B cell (primary cell): ENCODE results near the gene CDKN3. TPM values are rescaled to one million over a fixed set of nuclear protein-coding genes. Genes with fewer than 3 reads are reported as not detected.
"Not testable (repeated sequence)": the region's sequence is repeated elsewhere in the genome, so short reads cannot be mapped to it uniquely, and the experiment has no call there.

Experiments used
- ATAC-seq: fragments of 200-7000 bp; cut with Tn5 transposase; one replicate; pipeline ENCODE4 v1.10.0; 2021; ENCODE audit warnings: low read depth, mild to moderate bottlenecking, moderate number of reproducible peaks, moderate library complexity
- CTCF ChIA-PET: fragments of 350-600 bp; sonication (Branson Sonifier 250); formaldehyde crosslinking; loops from one replicate; lab custom pipeline; 2021; ENCODE audit warnings: antibody characterized with exemption, inconsistent platforms; lab: Charles Lee
- POLR2A ChIA-PET: fragments of 350-600 bp; sonication (Branson Sonifier 250); formaldehyde crosslinking; loops from one replicate; lab custom pipeline; 2021; ENCODE audit warnings: antibody characterized with exemption; lab: Charles Lee
- DNase-seq: peaks from one replicate; pipeline ENCODE4 v3.0.0; 2013
- H2AFZ ChIP-seq: 2 replicates; pipeline ENCODE4 v1.6.1; 2012; ENCODE audit warnings: mild to moderate bottlenecking, low read depth, low read length; ENCODE audit not compliant: insufficient read depth, poor library complexity, severe bottlenecking
- H3K27ac ChIP-seq, 2 donors: 1 replicate in 1 of 2; 2 replicates in 1 of 2; pipeline ENCODE4 v1.5.1; 2012 to 2013; ENCODE audit warnings: low read length in 2 of 2, mild to moderate bottlenecking in 2 of 2, moderate library complexity in 1 of 2
- H3K27me3 ChIP-seq, 4 experiments: fragments of 200-600 bp in 1 of 4; sonication (generic) in 1 of 4; replicated peaks in 1 of 4; 1 replicate in 2 of 4; 2 replicates in 2 of 4; pipeline versions ENCODE4 v1.6.1 to v1.7.0; 2013 to 2016; ENCODE audit warnings: low read length in 3 of 4, mild to moderate bottlenecking in 2 of 4, mixed read lengths in 1 of 4, moderate library complexity in 1 of 4; ENCODE audit not compliant: insufficient read depth in 4 of 4, control insufficient read depth in 3 of 4; ENCODE audit errors: control extremely low read depth in 1 of 4
- H3K36me3 ChIP-seq, 2 experiments: replicated peaks in 1 of 2; 1 replicate in 1 of 2; 2 replicates in 1 of 2; pipeline versions ENCODE4 v1.6.1 to v1.7.1; 2013; ENCODE audit warnings: low read length in 1 of 2; ENCODE audit not compliant: insufficient read depth in 2 of 2, control insufficient read depth in 1 of 2; ENCODE audit errors: control extremely low read depth in 1 of 2, extremely low read depth in 1 of 2
- H3K4me1 ChIP-seq, 2 donors: fragments of 200-600 bp in 1 of 2; sonication (generic) in 1 of 2; 1 replicate in 1 of 2; 2 replicates in 1 of 2; pipeline versions ENCODE4 v1.5.1 to v1.6.1; 2013 to 2017; ENCODE audit warnings: low read length in 2 of 2; ENCODE audit not compliant: control insufficient read depth in 2 of 2, insufficient read depth in 2 of 2
- H3K4me2 ChIP-seq: replicated peaks from 2 replicates; pipeline ENCODE3; 2012; ENCODE audit warnings: mild to moderate bottlenecking, low read depth, low read length; ENCODE audit not compliant: poor library complexity, severe bottlenecking
- H3K4me3 ChIP-seq, 5 experiments: fragments of 200-600 bp in 1 of 5; sonication (generic) in 1 of 5; 1 replicate in 3 of 5; 2 replicates in 2 of 5; pipeline versions ENCODE4 v1.5.1 to v1.7.0; 2011 to 2016; ENCODE audit warnings: low read length in 4 of 5, mild to moderate bottlenecking in 4 of 5, low read depth in 2 of 5, control low read depth in 1 of 5, moderate library complexity in 1 of 5; ENCODE audit not compliant: insufficient read depth in 1 of 5; ENCODE audit errors: control extremely low read depth in 1 of 5, extremely low read depth in 1 of 5
- H3K79me2 ChIP-seq: fragments of 200-600 bp; sonication (generic); one replicate; pipeline ENCODE4 v1.6.0; 2016; ENCODE audit warnings: low read length; ENCODE audit not compliant: control insufficient read depth, insufficient read depth
- H3K9ac ChIP-seq: fragments of 200-600 bp; sonication (generic); 2 replicates; pipeline ENCODE4 v1.6.1; 2017; ENCODE audit warnings: mild to moderate bottlenecking, low read length, moderate library complexity
- H3K9me3 ChIP-seq, 3 donors: one replicate each; pipeline versions ENCODE4 v1.6.1 to v1.7.1; 2013; ENCODE audit warnings: low read length in 2 of 3; ENCODE audit not compliant: control insufficient read depth in 2 of 3, insufficient read depth in 1 of 3; ENCODE audit errors: control extremely low read depth in 1 of 3
- H4K20me1 ChIP-seq: 2 replicates; pipeline ENCODE4 v1.6.0; 2012; ENCODE audit warnings: mild to moderate bottlenecking, low read length; ENCODE audit not compliant: insufficient read depth, control insufficient read depth, poor library complexity, severe bottlenecking
- H3K27ac Mint-ChIP-seq: one replicate; pipeline ENCODE4 v1.8.0; 2021; ENCODE audit warnings: mixed read lengths
- H3K27me3 Mint-ChIP-seq: one replicate; pipeline ENCODE4 v1.8.0; 2021; ENCODE audit warnings: mixed read lengths
- H3K4me1 Mint-ChIP-seq: one replicate; pipeline ENCODE4 v1.8.0; 2021; ENCODE audit warnings: mixed read lengths
- H3K4me3 Mint-ChIP-seq: one replicate; pipeline ENCODE4 v1.8.0; 2021; ENCODE audit warnings: mixed read lengths
- H3K9me3 Mint-ChIP-seq: one replicate; pipeline ENCODE4 v1.8.0; 2022; ENCODE audit warnings: mixed read lengths; ENCODE audit not compliant: insufficient read depth
- EZH2 ChIP-seq: IDR thresholded peaks from 2 replicates; pipeline ENCODE4 v1.6.1; 2012; ENCODE audit warnings: borderline replicate concordance, low read depth, mild to moderate bottlenecking, moderate library complexity, low read length; ENCODE audit not compliant: insufficient read depth, poor library complexity, severe bottlenecking
- WGBS: methylation state at CpG from one replicate; pipeline ENCODE4 v1.1.5; 2013; ENCODE audit warnings: missing lambda C conversion rate; ENCODE audit not compliant: insufficient coverage; 5-methylcytosine and 5-hydroxymethylcytosine counted together
- intact Hi-C: fragments of 100-400 bp; cut with micrococcal nuclease; formaldehyde crosslinking; loops from one replicate; pipeline ENCODE4 v1.10.0; 2022
- polyA plus RNA-seq: library from polyadenylated mRNA; depleted of rRNA; stranded (reverse); fragments of >200 nt; gene quantifications from 2 replicates; pipeline ENCODE4 v1.2.3, GENCODE V29; 2012
- total RNA-seq, 2 donors: library from RNA; stranded (reverse); fragments of 120-200 nt in 1 of 2; gene quantifications; 1 replicate in 1 of 2; 2 replicates in 1 of 2; pipeline versions ENCODE4 v1.2.3 to v1.2.4, GENCODE V29; 2013 to 2022
- TF ChIP-seq, protein P1 (sequence below): fragments of 200-600 bp; IDR thresholded peaks from one replicate; pipeline ENCODE4 v1.8.0; 2022; ENCODE audit warnings: antibody characterized with exemption, mild to moderate bottlenecking

The CDKN3 gene
- total and polyA plus RNA-seq, 2 donors (not counting 1 experiment from before 2014, with no cell fraction given): 0.42 to 1.0 TPM

DNA sequence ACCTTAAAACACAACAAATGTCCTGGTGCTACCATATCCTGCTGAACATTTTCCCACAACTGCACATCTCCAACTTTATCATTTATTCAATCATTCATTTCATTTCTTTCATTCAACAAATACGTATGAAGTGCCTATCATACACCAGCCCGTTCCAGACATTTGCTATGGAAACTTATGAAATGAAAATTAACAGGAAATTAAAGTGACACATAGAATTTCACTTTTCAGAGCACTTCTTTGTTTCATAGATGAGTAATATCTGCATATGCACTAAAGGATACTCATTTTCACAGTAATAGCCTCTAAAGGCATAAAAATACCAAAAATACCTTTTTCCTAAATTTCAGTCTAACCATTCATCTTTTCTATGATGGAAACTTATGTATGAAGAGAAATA lies 31.7 kb downstream of the CDKN3 start:
- no peaks in the 10 kb centered on the region for H3K27me3 Mint-ChIP-seq
- ChIA-PET POLR2A (no interaction called here), CTCF (interaction anchor here (1.0 to 1.2 kb wide), 2 partner anchors 8 to 9 kb away, joined by 3 to 4 read pairs; no protein-coding TSS in a partner anchor)
- no peaks in the 10 kb centered on the region for H3K4me1 ChIP-seq
- H3K9ac ChIP-seq: no peak overlapping the region
- no peaks in the 10 kb centered on the region for H3K9me3 ChIP-seq
- H3K27ac ChIP-seq: no peak overlapping the region
- H3K4me1 Mint-ChIP-seq: peaks cover 4% of the 10 kb centered on the region
- no peaks in the 10 kb centered on the region for H3K27me3 ChIP-seq
- TF ChIP-seq, protein P1, sequence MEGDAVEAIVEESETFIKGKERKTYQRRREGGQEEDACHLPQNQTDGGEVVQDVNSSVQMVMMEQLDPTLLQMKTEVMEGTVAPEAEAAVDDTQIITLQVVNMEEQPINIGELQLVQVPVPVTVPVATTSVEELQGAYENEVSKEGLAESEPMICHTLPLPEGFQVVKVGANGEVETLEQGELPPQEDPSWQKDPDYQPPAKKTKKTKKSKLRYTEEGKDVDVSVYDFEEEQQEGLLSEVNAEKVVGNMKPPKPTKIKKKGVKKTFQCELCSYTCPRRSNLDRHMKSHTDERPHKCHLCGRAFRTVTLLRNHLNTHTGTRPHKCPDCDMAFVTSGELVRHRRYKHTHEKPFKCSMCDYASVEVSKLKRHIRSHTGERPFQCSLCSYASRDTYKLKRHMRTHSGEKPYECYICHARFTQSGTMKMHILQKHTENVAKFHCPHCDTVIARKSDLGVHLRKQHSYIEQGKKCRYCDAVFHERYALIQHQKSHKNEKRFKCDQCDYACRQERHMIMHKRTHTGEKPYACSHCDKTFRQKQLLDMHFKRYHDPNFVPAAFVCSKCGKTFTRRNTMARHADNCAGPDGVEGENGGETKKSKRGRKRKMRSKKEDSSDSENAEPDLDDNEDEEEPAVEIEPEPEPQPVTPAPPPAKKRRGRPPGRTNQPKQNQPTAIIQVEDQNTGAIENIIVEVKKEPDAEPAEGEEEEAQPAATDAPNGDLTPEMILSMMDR: no peak
- no peak for TF ChIP-seq EZH2
- no CpG with 5 or more reads among the region's 2 CpGs for WGBS
- H3K79me2 ChIP-seq: peaks cover 10% of the 10 kb centered on the region
- H3K27ac Mint-ChIP-seq: no peak overlapping the region
- H3K4me3 ChIP-seq: no peak overlapping the region
- DNase-seq: no peak
- no peak overlapping the region for H2AFZ ChIP-seq
- no peak for ATAC-seq
- H3K4me3 Mint-ChIP-seq: no peak overlapping the region
- H4K20me1 ChIP-seq: no peaks in the 10 kb centered on the region
- peaks cover 4 to 31% of the 10 kb centered on the region in 2 experiments for H3K36me3 ChIP-seq
- H3K9me3 Mint-ChIP-seq: no peaks in the 10 kb centered on the region
- H3K4me2 ChIP-seq: no peak overlapping the region
- intact Hi-C loops: no loop called here

DNA sequence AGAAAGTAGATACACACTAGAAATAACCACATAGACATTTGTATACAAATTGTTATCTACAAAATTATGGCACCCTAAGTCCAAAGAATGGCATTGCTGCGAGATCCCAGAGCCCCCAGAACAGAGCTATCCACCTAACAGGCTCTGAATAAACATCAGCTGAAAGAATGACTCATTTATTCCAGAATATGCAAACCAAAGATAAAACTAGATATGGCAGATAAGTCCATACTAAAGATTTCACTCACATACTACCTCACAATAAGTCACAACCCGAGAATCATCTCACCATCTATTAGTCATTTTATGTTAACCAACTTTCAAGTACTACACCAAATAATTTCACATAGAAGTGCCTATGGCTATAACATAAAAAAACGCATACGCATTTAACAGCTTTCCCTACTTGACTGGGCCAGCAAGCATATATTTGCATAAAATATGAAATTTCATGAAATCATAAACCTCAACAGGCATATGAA lies 38.7 kb downstream of the CDKN3 start:
- peak overlapping the region; percentile 54 for H3K27ac Mint-ChIP-seq
- H2AFZ ChIP-seq: no peak overlapping the region
- no peaks in the 10 kb centered on the region for H3K27me3 ChIP-seq
- H3K27me3 Mint-ChIP-seq: no peaks in the 10 kb centered on the region
- H3K4me2 ChIP-seq: peak overlapping the region; percentile 1
- ATAC-seq: peak; percentile 39
- H3K9me3 ChIP-seq: no peaks in the 10 kb centered on the region
- no peak overlapping the region for H3K9ac ChIP-seq
- no peaks in the 10 kb centered on the region for H3K9me3 Mint-ChIP-seq
- H3K4me1 Mint-ChIP-seq: peaks cover 60% of the 10 kb centered on the region
- no peak overlapping the region for H3K4me3 ChIP-seq
- ChIA-PET CTCF (interaction anchor here (0.5 to 1.7 kb wide), 2 partner anchors 51 to 53 kb away, joined by 3 to 4 read pairs; partner anchors contain the start of gene GMFB), POLR2A (interaction anchor here (0.5 kb wide), 1 partner anchor 20 kb away, joined by 7 read pairs; no protein-coding TSS in a partner anchor)
- peaks cover 80% of the 10 kb centered on the region for H3K79me2 ChIP-seq
- no peak overlapping the region for H3K27ac ChIP-seq
- peaks cover 20 to 21% of the 10 kb centered on the region in 2 donors for H3K4me1 ChIP-seq
- intact Hi-C loops: no loop called here
- peaks cover 0 to 4% of the 10 kb centered on the region in 2 experiments for H3K36me3 ChIP-seq
- DNase-seq: no peak
- no peak for TF ChIP-seq EZH2
- TF ChIP-seq, protein P1: no peak
- H4K20me1 ChIP-seq: peaks cover 14% of the 10 kb centered on the region
- H3K4me3 Mint-ChIP-seq: peak overlapping the region; percentile 35
- 83% methylated on average over 2 of the region's 4 CpGs for WGBS

DNA sequence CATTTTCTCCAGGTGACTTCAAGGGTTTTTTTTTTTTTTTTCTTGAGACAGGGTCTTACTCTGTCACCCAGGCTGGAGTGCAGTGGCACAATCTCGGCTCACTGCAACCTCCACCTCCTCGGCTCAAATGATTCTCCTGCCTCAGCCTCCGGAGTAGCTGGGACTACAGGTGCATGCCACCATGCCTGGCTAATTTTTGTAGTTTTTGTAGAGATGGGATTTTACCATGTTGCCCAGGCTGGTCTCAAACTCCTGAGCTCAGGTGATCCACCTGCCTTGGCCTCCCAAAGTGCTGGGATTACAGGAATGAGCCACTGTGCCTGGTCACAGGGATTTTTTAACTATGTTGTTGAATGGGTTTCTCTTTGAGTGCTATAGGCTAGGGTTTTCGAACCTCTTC lies 41.1 kb downstream of the CDKN3 start:
- peaks cover 14% of the 10 kb centered on the region for H4K20me1 ChIP-seq
- H3K9ac ChIP-seq, ATAC-seq, H3K27ac Mint-ChIP-seq, H3K4me3 Mint-ChIP-seq, H3K27me3 Mint-ChIP-seq, H3K9me3 ChIP-seq, intact Hi-C loops, H3K27me3 ChIP-seq, H3K9me3 Mint-ChIP-seq, H3K27ac ChIP-seq, H3K4me2 ChIP-seq, H2AFZ ChIP-seq, H3K4me3 ChIP-seq, DNase-seq, H3K36me3 ChIP-seq: not testable (repeated sequence)
- ChIA-PET CTCF (interaction anchor here (0.7 to 1.0 kb wide), 4 partner anchors 10 to 73 kb away, joined by 3 to 5 read pairs (median 4); no protein-coding TSS in a partner anchor), POLR2A (interaction anchor here (0.7 kb wide), 2 partner anchors 61 to 88 kb away, joined by 3 to 7 read pairs; no protein-coding TSS in a partner anchor)
- peaks cover 75% of the 10 kb centered on the region for H3K79me2 ChIP-seq
- peaks cover 26 to 27% of the 10 kb centered on the region in 2 donors for H3K4me1 ChIP-seq
- H3K4me1 Mint-ChIP-seq: peaks cover 70% of the 10 kb centered on the region
- no CpG with 5 or more reads among the region's 4 CpGs for WGBS
